ENCODE results near the gene OR4D10. TPM values are rescaled to one million over a fixed set of nuclear protein-coding genes. Genes with fewer than 3 reads are reported as not detected.
"Not testable (repeated sequence)": the region's sequence is repeated elsewhere in the genome, so short reads cannot be mapped to it uniquely, and the experiment has no call there.

OR4D10 gene
- total RNA-seq, 3 donors from 2014 or later (not counting 1 experiment from before 2014, with no cell fraction given), result not detected

DNA sequence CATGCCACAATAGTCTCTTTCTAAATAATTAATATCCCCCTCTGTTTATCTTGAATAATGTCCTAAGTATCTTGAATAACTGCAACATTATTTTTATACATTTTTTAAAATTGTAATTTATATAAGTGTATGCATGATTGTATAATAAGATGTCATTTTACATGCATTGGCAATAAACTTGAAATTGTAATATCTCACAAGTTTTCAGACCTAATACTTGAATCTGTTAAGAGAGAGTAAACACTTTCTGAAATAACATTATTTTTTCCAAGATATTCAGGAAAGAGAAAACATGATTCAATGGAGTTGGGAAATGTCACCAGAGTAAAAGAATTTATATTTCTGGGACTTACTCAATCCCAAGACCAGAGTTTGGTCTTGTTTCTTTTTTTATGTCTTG, 30.2 kb downstream of the OR4D10 start, which contains the start of gene OR4D11:
OR4D11 (plus strand) TSS at position 301 of the 400 bp plus-strand sequence; CDS start at position 301, 0 bp downstream.
- H3K27me3 ChIP-seq (ENCODE audit: control insufficient read depth, insufficient read depth, low read length), result no peaks in the 10 kb centered on the region
- no peaks in the 10 kb centered on the region for H3K4me1 ChIP-seq (ENCODE audit: control insufficient read depth, insufficient read depth, low read length)
- Mint-ChIP-seq H3K27ac (no peak within 1 kb of the TSS), H3K4me1 (no peaks in the 10 kb centered on the region), H3K4me3 (no peak within 1 kb of the TSS), H3K36me3 (no peaks in the 10 kb centered on the region), H3K27me3 (ENCODE audit: low read depth in 2 of 2) (peaks cover 14 to 18% of the 10 kb centered on the region in 2 donors), H3K9me3 (no peaks in the 10 kb centered on the region)
- no peak within 1 kb of the TSS for H3K4me3 ChIP-seq (ENCODE audit: low read length)
- H3K9me3 ChIP-seq (ENCODE audit: control insufficient read depth, insufficient read depth, low read length), result no peaks in the 10 kb centered on the region
- DNase-seq, result no peak
- intact Hi-C loops (cut with micrococcal nuclease), result no loop called here
- H3K36me3 ChIP-seq (ENCODE audit: control insufficient read depth, insufficient read depth, low read length), result no peaks in the 10 kb centered on the region
- no peak for ATAC-seq
- H3K27ac ChIP-seq (ENCODE audit: low read length), result no peak within 1 kb of the TSS
- TF ChIP-seq, protein P1, sequence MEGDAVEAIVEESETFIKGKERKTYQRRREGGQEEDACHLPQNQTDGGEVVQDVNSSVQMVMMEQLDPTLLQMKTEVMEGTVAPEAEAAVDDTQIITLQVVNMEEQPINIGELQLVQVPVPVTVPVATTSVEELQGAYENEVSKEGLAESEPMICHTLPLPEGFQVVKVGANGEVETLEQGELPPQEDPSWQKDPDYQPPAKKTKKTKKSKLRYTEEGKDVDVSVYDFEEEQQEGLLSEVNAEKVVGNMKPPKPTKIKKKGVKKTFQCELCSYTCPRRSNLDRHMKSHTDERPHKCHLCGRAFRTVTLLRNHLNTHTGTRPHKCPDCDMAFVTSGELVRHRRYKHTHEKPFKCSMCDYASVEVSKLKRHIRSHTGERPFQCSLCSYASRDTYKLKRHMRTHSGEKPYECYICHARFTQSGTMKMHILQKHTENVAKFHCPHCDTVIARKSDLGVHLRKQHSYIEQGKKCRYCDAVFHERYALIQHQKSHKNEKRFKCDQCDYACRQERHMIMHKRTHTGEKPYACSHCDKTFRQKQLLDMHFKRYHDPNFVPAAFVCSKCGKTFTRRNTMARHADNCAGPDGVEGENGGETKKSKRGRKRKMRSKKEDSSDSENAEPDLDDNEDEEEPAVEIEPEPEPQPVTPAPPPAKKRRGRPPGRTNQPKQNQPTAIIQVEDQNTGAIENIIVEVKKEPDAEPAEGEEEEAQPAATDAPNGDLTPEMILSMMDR (IDR thresholded peaks at IDR 0.05), result no peak

DNA sequence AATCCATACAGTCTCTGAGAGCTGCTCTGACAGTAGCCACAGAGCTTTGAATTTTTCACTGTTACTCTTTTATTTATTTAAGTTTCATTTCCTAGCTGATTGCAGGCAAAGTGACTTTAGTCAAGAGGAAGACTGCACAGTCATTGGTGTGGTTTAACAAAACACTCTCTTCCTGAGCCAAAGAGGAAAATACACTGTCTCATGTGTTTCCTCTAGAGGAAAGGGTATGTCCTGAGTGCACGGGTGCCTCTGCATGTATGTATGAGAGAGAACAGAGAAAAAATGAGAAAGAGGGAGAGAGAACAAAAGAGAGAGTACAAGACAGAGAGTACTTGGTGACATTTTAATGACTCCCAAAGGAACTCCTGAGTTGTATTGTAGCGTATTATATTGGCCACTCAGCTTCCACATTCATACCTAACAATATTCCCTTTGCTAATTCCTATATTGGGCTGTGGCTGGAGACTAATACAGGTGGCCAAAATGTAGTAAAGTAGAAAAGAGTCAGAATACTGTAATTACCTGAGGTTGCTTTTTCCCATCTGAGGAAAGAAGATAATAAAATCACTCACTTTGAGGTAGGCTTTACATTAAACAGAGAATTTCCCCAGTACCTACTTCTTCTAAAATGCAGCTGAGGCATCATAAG, 38.0 kb downstream of the OR4D10 start, which contains the start of gene OR4D9:
OR4D9 (plus strand) TSS at position 599 of the 649 bp plus-strand sequence. CDS start 3,374 bp downstream, outside the sequence.
- intact Hi-C loops (cut with micrococcal nuclease), result no loop called here

GRCh38 chr11:59511675-59512074, 38.6 kb downstream of the OR4D10 start:
- TF ChIP-seq, protein P1 (IDR thresholded peaks at IDR 0.05), result no peak
- Mint-ChIP-seq H3K4me1 (peaks cover 0 to 8% of the 10 kb centered on the region in 2 donors), H3K9me3 (no peaks in the 10 kb centered on the region), H3K27ac (no peak overlapping the region), H3K27me3 (ENCODE audit: low read depth in 2 of 2) (peaks cover 6 to 8% of the 10 kb centered on the region in 2 donors), H3K36me3 (no peaks in the 10 kb centered on the region), H3K4me3 (no peak overlapping the region)
- intact Hi-C loops (cut with micrococcal nuclease), result no loop called here
- Histone ChIP-seq H3K27ac (ENCODE audit: low read length) (no peak overlapping the region), H3K4me1 (ENCODE audit: control insufficient read depth, insufficient read depth, low read length) (peaks cover 6% of the 10 kb centered on the region), H3K36me3 (ENCODE audit: control insufficient read depth, insufficient read depth, low read length) (no peaks in the 10 kb centered on the region), H3K9me3 (ENCODE audit: control insufficient read depth, insufficient read depth, low read length) (no peaks in the 10 kb centered on the region), H3K27me3 (ENCODE audit: control insufficient read depth, insufficient read depth, low read length) (no peaks in the 10 kb centered on the region), H3K4me3 (ENCODE audit: low read length) (no peak overlapping the region)
- DNase-seq, result no peak
- ATAC-seq, result no peak
- 79% methylated on average over 1 of the region's 1 CpG for WGBS (ENCODE audit: insufficient coverage)

More for the DNA sequence above, 38.0 kb downstream of the OR4D10 start, which contains the start of gene OR4D9:
- Mint-ChIP-seq H3K9me3 (no peaks in the 10 kb centered on the region), H3K27ac (no peak within 1 kb of the TSS), H3K4me3 (no peak within 1 kb of the TSS), H3K27me3 (ENCODE audit: low read depth in 2 of 2) (peaks cover 6 to 8% of the 10 kb centered on the region in 2 donors), H3K36me3 (no peaks in the 10 kb centered on the region), H3K4me1 (peaks cover 0 to 8% of the 10 kb centered on the region in 2 donors)
- Histone ChIP-seq H3K4me3 (ENCODE audit: low read length) (no peak within 1 kb of the TSS), H3K4me1 (ENCODE audit: control insufficient read depth, insufficient read depth, low read length) (peaks cover 6% of the 10 kb centered on the region), H3K27me3 (ENCODE audit: control insufficient read depth, insufficient read depth, low read length) (no peaks in the 10 kb centered on the region), H3K9me3 (ENCODE audit: control insufficient read depth, insufficient read depth, low read length) (no peaks in the 10 kb centered on the region), H3K36me3 (ENCODE audit: control insufficient read depth, insufficient read depth, low read length) (no peaks in the 10 kb centered on the region), H3K27ac (ENCODE audit: low read length) (no peak within 1 kb of the TSS)
- 0% methylated on average over 1 of the region's 2 CpGs for whole genome bisulfite sequencing (ENCODE audit: insufficient coverage)
- TF ChIP-seq, protein P1 (IDR thresholded peaks at IDR 0.05), result no peak
- DNase-seq (peak in 1 of 2 donors; percentile 23), ATAC-seq (no peak)

- H3K27me3 Mint-ChIP-seq (ENCODE audit: low read depth in 2 of 2), result peaks cover 14 to 34% of the 10 kb centered on the region in 2 donors
- H3K9me3 ChIP-seq (ENCODE audit: control insufficient read depth, insufficient read depth, low read length); H3K4me1 ChIP-seq (ENCODE audit: control insufficient read depth, insufficient read depth, low read length); H3K36me3 Mint-ChIP-seq; DNase-seq; intact Hi-C loops (cut with micrococcal nuclease); H3K4me3 ChIP-seq (ENCODE audit: low read length); H3K27ac Mint-ChIP-seq; H3K36me3 ChIP-seq (ENCODE audit: control insufficient read depth, insufficient read depth, low read length); H3K27me3 ChIP-seq (ENCODE audit: control insufficient read depth, insufficient read depth, low read length); H3K9me3 Mint-ChIP-seq; ATAC-seq; H3K27ac ChIP-seq (ENCODE audit: low read length); H3K4me1 Mint-ChIP-seq; H3K4me3 Mint-ChIP-seq: not testable (repeated sequence)
- 91% methylated on average over 1 of the region's 2 CpGs for WGBS (ENCODE audit: insufficient coverage)
Observed at GRCh38 chr11:59520139-59520538, 47.0 kb downstream of the OR4D10 start.

Data from natural killer cell (primary cell).